GM21447 (cell line): ENCODE data around the gene GRB10.
"Not testable (repeated sequence)": the region's sequence is repeated elsewhere in the genome, so short reads cannot be mapped to it uniquely, and the experiment has no call there.

ENCODE experiments used
- ATAC-seq: cut with Tn5 transposase; IDR thresholded peaks from one replicate; pipeline ENCODE4 v1.9.1; 2021; ENCODE audit not compliant: unreplicated experiment

The GRB10 gene

DNA sequence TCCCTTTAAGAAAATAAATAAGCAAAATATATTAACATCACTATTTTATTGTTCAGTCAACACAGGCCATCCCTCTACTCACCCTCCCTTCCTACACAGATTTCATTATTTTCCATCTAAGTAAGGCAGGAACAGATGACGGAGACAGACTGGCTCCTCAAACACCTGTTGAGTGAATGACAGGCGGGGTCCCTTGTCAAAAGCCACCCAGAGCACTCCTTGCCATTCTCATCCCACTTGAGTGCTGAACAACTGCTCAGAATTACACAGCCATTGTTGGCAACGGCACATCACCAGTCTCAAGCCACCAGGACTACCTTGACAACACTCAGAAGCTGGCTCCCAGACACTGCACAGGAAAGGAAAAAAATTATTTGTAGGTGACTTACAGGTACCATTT lies 3.3 kb downstream of the GRB10 start:
- ATAC-seq: no peak

DNA sequence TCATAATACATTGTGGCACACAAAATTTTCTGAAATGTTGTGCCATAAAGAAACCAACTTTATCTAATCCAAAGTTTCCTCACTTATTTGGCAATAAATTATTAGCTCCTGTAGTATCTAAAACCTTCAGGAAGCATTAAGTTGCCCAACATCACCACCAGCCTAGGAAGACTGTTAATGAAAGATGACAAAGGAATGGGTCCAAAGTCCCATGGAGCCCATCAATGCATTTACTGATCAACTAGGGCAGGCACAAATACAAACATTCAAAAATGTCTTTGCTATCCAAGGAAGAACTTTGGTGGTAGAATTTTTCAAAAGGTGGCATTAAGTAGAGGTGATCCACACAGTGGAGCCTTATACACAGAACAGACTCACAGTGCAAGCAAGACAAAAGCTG lies 4.5 kb downstream of the GRB10 start:
- no peak for ATAC-seq

DNA sequence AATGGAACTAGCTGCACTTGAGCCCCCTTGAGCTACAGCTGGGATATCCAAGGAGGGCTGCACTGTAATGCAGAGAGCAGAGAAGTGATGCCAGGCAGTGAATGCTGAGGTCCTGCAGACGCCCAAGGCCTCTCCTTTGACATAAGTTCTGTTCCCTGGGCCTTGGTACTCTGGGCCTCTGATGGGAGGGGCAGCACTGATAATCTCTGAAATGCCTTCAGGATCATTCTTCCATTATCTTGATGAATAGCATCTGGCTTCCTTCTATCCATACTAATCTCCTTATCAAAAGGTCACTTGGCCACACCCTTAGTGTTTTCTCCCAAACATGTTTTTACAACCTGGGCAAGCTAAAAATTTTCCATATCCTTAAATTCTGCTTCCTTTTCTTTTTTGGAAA lies 6.9 kb downstream of the GRB10 start:
- ATAC-seq: no peak

DNA sequence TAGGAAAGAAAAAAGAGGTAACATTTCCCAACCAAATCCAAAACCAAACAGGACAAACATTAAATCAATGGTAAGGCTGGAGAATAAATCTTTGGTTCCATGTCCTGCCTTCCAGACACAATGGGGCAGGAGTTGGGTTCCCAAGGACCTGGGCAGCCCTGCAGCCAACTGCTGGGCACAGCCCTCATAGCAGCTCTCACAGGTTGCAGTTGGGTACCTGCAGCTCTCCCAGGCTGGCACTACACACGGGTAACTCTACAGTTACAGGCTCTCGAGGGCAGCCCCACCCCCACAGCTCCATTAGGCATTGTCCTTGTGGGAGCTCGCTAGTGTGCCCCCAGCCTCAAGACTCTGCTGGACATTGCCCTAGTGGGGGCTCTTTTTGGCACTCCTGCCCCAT lies 7.5 kb downstream of the GRB10 start:
- no peak for ATAC-seq

DNA sequence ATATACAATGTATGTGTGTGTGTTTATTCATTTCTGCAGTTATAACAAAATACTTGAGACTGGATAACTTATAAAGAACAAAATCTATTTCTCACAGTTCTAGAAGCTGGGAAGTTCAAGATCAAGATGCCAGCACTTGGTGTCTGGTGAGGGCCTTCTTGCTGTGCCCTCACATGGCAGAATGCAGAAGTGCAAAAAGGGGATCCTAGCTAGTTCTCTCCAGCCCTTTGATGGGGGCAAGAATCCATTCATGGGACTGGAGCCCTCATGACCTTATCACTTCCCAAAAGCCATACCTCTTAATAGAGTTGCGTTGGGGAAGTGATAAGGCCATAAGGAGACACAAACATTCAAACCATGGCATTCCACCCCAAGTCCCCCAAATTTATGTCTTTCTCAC lies 8.4 kb downstream of the GRB10 start:
- no peak for ATAC-seq

DNA sequence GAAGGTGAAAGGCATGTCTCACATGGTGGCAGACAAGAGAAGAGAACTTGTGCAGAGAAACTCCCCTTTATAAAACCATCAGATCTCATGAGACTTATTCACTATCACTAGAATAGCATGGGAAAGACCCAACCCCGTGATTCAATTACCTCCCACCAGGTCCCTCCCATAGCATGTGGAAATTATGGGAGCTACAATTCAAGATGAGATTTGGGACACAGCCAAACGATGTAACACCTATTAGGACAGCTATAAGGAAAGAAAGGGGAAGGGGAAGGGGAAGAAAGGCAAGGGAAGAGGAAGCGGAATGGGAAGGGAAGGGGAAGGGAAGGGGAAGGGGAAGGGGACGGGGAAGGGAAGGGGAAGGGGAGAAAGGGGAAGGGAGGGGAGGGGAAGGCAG lies 9.6 kb downstream of the GRB10 start:
- not testable (repeated sequence) for ATAC-seq

DNA sequence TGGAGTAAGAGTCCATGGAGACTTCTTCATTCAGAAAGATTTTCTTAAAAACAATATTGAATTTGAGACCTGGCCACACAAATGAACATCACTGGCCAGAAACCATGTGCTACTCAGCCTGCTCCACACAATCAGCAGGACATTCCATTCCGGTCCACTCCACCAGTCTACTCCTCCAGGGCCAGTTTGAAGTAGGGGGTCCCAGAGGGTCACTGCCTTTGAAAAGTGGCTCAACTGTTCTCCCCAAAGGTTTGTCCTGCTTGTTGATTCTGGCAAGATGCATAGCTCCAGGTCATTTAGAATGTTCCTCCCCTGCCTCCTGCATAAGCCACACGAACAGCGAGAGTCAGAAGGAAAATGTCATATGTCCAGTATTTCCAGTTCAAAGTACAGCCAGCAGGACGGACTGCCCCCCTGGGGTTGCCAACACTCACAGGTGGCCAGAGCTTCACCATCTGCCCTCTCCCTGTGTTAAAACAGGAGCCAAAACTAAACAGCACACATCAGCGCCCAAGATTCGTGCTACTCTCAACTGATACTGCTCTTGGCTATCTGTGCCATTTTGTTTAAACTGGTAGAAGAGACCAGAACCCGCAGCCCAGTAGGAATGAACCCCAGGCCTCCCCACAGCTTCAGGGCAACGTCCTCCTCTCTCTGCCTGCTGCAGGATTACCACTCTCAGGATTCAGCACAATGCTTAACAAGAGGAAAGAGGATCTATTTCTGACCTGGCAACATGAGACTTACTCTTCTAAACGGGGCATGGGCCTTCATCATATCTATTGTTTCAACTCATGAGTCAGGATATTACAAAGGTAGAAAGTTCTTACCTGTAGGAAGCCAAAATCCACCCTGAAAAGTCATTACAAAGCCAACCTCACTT lies 11.3 kb downstream of the GRB10 start:
- no peak for ATAC-seq

DNA sequence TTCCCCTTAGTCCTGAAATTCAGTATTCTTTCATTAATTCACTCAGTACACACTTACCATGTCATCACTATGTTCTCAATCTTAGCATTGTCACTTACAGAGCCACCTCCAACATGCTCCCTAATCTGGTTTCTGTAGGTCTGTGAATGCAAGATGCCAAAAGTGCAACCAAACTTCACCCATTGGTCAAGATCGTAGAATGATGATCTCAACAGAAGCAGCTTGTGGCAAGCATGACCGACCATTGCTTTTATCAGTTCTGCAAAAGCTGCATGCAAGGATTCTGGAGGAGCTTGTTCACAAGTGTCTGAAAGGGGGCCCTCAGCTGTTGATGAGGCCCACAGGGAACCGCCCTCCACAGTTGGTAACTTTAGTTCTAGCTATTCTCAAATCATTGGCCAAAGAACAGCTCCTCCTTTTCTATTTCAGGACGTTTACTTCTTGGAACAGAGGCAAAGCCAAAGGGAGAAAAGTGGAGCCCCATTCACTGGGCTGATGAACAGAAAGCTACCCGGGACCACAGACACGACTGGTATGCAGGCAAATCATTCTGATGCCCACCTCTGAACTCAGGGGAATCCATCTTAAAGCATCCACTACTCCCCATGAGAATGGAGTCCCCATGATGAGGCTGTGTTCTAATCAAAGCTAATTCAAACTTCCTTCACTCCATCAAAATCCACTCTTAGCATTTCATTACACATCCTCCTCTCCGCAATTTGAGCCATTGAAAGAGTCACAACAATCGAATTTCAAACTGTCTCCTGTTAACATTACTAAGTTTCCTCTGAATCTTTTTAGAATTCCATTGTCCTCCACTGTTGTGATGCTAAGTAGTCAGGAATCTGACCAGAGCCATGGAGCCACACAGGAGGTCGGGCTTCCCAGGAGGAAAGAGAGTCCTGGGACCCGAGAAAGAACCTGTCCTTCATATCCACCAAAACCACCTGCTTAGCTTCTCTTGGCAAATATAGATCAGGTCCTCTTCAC lies 13.9 kb downstream of the GRB10 start:
- ATAC-seq: no peak

DNA sequence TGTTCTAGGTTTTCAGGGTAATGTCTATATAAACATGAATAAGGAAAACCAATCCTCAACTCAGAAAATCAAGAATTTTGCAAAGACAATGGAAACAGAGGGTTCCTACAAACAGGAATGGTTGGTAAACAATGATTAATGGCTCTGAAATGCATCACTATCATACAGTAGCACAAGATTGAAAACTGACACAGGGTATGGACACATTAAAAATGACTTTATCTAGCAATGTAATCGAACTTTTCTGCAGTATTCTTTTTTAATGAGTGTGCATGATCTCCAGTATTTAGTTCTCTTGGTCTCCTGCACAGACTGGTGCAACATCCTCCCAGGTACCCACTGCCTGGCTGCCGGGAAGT lies 15.9 kb downstream of the GRB10 start:
- no peak for ATAC-seq

DNA sequence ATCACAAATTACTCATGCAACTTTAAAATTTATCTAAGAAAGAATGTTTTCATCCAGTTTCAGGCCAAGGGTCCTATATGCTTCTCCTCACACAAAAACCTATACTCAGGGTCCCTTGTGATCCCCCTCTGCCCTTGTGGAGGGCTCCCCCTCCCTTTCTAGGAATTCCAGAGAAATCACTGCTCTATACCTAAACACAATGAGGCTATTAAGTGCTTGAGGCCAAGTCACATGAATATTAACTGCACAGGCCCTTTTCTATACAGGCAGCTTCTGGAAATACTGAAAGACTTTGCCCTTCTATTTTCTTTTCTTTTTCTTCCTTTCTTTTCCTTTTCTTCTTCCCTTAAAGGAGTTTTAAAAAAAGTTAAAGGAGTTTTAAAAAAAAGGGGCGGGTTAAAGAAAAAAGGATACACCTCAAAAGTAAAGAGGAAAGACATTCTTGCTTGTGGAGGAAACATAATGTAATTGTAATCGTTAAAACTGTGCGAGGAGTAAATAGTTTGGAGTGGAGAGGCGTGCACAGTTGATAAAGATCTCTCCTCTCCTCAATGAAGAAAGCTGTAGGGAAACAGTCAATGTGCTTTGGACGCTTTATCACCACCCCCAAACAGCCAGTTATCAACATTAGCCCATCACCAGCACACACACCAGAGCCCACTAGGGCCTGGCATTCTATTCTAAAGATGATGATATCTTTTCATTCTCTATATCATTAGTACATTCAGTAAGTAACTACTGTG lies 16.4 kb downstream of the GRB10 start:
- no peak for ATAC-seq

DNA sequence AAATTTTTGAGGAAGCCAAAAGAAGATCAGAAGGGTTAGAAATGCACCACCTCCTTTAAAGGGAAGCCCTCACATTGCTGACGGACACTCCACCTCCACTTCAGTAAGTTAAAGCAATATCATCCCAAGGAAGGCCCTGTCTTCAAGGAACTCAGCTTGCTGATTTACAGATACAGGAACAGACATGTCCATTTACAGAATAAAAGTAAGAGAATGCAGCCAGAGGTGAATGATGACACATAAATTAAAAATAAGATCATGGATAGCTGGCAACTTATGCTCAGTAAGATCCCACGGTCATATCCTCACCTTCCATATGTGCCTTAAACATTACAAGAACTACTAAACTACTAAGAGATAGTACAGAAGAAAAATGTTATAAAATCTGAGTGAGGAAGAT lies 20.4 kb downstream of the GRB10 start:
- ATAC-seq: no peak

DNA sequence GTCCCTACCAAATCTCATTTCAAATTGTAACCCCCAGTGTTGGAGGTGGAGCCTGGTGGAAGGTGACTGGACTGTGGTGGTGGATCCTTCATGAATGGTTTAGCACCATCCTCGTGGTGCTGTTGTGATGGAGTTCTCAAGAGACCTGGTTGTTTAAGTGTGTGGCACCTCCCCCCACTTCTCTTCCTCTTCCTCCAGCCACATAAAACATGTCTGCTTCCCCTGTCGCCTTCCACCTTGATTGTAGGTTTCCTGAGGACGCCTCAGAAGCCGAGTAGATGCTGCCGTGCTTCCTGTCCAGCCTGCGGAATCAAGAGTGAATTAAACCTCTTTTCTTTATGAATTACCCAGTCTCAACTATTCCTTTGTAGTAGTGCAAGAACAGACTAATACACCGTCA lies 21.0 kb downstream of the GRB10 start:
- ATAC-seq: no peak

DNA sequence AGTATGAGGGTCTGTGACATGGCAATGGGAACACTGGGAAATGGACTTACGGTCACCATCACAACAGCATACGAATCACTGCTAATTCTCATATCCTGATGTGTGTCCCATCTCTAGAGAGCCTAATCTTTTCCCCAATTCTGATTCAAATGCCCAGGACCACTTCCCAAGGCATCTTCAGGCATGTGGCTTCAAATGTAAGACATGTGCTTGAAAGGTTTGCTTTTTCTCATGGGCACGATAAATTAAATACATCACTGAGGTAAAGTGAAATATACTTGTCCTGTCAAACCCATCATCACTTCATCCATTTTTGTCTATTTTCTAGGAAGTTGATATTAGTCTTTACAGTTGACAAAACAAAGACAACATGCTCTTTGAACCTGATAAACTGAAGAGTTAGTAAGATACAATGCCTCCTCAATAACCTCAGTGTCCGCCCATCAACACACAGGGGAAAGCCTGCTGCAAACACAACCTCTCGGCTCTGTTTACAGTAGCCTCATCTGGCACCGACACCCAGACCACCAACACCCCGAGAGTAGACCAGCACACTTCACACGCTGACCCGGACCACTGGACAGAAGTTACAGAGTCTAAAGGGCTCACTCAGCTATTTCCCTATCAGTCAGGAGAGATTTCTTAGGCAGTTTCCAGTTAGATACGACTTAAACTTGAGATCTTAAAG lies 24.8 kb downstream of the GRB10 start:
- no peak for ATAC-seq

DNA sequence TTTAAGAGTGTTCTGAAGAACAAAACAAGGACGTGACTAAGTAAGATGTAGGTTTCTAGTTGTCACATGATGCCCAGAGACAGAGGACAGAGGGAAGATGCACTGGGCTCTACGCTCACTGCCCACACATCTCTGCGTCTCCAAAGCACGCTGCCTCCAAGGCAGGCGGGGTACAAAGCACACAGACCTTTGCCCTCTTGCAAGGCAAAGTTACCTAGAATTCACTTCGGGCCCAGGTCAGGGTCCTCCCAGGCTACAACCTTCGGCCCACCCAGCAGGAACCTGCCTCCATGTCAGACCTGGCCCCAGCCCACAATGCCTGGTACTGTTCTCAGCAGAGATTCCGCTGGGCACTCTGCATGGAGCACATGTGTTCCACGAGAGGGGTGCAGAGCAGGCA lies 26.5 kb downstream of the GRB10 start:
- no peak for ATAC-seq

DNA sequence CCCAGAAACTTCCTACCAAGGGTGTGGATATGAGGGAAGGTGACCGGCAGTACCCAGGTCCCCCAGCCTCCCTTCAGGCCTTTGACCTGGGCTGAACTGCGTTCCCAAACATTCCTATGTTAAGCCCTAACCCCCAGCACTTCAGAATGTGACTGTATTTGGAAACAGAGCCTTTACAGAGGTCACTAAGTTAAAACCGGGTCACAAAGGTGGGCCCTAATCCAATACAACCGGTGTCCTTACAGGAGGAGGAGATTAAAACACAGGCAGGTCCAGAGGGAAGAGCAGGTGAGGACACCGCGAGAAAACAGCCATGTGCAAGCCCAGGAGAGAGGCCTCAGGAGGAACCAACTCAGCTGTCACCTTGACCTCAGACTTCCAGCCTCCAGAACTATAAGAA lies 28.0 kb downstream of the GRB10 start:
- ATAC-seq: no peak

DNA sequence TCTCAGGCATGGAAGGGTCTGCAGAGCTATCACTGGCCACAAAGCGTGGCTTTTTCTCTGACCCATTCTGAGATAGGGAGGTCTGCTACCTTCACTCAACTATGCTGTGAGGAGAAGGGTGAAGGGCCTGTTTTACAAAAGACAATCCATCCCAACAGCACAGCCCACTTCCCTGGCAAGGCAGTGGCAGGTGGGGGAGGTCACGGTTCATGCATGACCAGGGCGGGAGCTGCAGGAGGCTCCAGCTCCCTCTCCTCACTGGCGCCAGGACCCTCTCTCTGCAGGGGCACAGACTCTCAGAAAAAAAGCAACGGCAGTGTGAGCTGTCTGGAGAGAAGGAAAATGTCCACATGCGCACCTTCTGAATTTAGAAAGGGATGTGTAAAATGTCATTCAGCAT lies 28.5 kb downstream of the GRB10 start:
- no peak for ATAC-seq

DNA sequence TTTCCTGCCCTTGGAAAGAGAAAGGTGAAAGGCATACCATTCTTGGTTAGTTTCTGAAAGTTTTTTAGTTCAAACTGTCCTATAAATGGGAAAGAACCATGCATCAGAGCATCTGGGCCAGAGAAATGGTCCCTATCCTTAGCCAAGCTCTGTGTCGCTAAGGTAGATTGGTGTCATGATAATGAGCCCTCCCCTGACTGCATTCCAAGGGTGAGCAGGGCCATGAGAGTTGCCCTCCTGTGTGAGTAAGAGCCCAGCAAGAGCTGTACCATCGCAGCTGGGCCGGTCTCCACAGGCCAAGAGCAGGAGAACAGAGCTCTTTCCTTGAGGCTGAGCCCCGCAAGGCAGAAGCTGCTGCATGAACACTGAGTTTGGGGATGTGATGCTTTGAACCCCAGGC lies 30.3 kb downstream of the GRB10 start:
- no peak for ATAC-seq

DNA sequence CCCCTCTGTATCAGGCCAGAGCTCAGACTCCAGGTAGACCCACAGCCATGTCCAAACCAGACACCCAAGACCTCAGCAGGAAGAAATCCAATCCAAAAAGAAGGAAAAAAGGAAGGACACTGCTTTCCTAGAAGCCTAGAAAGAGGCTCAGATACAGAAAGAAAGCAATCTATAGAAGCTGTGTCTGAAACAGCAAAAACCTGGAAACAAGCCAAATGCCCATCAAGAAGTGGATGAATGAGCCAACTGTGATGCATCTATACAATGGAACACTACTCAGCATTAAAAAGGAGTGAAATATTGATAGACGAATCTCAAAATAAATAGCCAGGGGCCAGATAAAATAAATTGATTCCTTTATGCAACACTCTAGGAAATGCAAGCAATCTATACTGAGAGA lies 31.6 kb downstream of the GRB10 start:
- no peak for ATAC-seq

DNA sequence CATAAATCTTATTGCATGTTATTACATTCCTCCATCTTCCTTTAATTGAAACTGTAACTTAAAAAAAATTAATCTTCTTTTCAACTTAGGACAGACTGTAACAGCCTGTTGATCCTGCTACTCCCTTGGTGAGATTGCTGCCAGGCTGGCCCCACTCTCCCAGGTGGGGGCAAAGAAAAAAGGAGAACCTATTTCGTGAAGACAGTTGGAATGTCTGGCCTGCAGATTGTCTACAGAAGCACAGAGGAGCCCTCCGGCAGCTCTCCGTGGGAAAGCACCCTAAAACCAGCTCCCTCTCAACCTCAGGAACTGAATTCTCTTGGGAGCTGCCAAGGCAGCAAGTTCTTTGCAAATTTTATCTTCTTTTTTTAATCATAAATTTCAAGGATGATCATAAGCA lies 32.8 kb downstream of the GRB10 start:
- ATAC-seq: no peak

DNA sequence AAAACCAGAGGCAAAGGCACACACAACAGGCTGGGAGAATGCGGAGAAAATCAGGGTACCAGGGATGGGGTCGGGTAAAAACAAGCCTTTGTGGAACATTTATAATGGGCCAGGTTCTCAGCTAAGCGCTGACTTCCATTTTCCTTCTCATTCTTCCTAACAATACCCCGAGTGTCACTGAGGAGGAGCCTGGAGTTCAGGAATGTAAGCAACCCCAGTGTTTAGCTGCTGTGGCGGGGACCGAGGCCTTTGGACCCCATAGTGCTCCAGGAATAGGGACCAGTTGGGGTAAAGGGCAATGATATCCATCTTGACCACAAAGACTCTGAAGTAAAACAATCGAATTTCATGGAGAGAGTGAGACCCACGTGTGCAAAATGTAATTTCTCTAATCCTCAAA lies 34.2 kb downstream of the GRB10 start:
- ATAC-seq: no peak

DNA sequence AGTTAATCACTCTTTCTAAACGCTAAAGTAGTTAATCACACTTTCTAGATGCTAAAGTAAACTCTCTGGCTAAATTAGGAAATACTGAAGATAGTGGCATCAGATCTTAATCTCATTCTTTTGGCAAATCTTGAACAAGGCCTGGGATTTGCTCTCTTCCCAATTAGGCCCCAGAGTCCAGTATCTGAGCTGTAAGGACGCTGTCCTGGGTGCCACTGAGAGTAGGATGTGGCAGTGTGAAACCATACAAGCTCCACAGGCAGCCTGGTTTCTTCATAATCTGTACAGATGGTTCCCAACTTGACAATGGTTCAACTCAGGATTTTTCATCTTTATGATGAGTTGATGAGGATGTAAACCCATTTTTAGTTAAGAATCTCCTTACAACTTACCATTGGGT lies 36.9 kb downstream of the GRB10 start:
- ATAC-seq: no peak
